BJ (cell line): ENCODE results near the gene ADH4. TPM values are rescaled to one million over a fixed set of nuclear protein-coding genes. Genes with fewer than 3 reads are reported as not detected.

Experiments
- CTCF ChIA-PET: fragments of 350-600 bp; formaldehyde crosslinking; extraction: SDS; loops from one replicate; lab custom pipeline; 2021; ENCODE audit warnings: antibody characterized with exemption, inconsistent platforms; lab: Yijun Ruan, JAX
- POLR2A ChIA-PET: fragments of 300-600 bp; sonication (Branson Sonifier 250); formaldehyde crosslinking; extraction: SDS; loops from one replicate; lab custom pipeline; 2021; ENCODE audit warnings: antibody characterized with exemption; lab: Charles Lee
- DNase-seq: peaks from one replicate; pipeline ENCODE4 v3.0.0-alpha.2; 2011; ENCODE audit warnings: low read depth
- H3K27me3 ChIP-seq: 2 replicates; pipeline ENCODE4 v1.6.0; 2011; ENCODE audit warnings: low read length; ENCODE audit not compliant: control insufficient read depth, insufficient read depth
- H3K36me3 ChIP-seq: 2 replicates; pipeline ENCODE4 v1.5.1; 2011; ENCODE audit warnings: low read length; ENCODE audit not compliant: control insufficient read depth, insufficient read depth
- H3K4me3 ChIP-seq: 2 replicates; pipeline ENCODE4 v1.5.1; 2011; ENCODE audit warnings: low read depth, mild to moderate bottlenecking, control low read depth, low read length
- polyA plus RNA-seq: library from polyadenylated mRNA; depleted of rRNA; stranded (reverse); fragments of >200 nt; gene quantifications from 2 replicates; pipeline ENCODE4 v1.2.3, GENCODE V29; 2011; rRNA removed
- TF ChIP-seq, protein P1 (sequence below): IDR thresholded peaks from 2 replicates; pipeline ENCODE4 v1.5.1; 2011; ENCODE audit warnings: low read depth, mild to moderate bottlenecking, control low read depth, inconsistent platforms, low read length, moderate library complexity; ENCODE audit not compliant: insufficient read depth

ADH4 gene
- polyA plus RNA-seq, 1 experiment, result not detected

DNA sequence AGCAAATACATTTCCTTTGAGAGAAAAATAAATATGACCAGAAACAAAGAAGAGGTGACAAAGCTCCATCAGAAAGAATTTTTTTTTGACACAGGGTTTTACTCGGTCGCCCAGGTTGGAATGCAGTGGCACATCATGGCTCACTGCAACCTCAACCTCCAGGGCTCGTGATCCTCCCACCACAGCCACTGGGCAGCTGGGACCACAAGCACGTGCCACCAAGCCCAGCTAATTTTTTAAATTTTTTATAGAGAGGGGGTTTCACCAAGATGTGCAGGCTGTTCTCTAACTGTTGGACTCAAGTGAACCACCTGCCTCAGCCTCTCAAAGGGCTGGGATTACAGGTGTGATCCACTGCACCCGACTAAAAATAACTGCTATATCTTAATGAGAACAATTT is 65.8 kb downstream of the ADH4 start:
- Histone ChIP-seq H3K36me3 (peaks cover 28% of the 10 kb centered on the region), H3K27me3 (no peaks in the 10 kb centered on the region), H3K4me3 (no peak overlapping the region)
- no peak for DNase-seq
- TF ChIP-seq, protein P1, sequence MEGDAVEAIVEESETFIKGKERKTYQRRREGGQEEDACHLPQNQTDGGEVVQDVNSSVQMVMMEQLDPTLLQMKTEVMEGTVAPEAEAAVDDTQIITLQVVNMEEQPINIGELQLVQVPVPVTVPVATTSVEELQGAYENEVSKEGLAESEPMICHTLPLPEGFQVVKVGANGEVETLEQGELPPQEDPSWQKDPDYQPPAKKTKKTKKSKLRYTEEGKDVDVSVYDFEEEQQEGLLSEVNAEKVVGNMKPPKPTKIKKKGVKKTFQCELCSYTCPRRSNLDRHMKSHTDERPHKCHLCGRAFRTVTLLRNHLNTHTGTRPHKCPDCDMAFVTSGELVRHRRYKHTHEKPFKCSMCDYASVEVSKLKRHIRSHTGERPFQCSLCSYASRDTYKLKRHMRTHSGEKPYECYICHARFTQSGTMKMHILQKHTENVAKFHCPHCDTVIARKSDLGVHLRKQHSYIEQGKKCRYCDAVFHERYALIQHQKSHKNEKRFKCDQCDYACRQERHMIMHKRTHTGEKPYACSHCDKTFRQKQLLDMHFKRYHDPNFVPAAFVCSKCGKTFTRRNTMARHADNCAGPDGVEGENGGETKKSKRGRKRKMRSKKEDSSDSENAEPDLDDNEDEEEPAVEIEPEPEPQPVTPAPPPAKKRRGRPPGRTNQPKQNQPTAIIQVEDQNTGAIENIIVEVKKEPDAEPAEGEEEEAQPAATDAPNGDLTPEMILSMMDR, result no peak
- ChIA-PET CTCF (interaction anchor here (1.0 to 1.8 kb wide), 2 partner anchors 14 to 22 kb away, joined by 3 to 6 read pairs; no protein-coding TSS in a partner anchor), POLR2A (no interaction called here)

DNA sequence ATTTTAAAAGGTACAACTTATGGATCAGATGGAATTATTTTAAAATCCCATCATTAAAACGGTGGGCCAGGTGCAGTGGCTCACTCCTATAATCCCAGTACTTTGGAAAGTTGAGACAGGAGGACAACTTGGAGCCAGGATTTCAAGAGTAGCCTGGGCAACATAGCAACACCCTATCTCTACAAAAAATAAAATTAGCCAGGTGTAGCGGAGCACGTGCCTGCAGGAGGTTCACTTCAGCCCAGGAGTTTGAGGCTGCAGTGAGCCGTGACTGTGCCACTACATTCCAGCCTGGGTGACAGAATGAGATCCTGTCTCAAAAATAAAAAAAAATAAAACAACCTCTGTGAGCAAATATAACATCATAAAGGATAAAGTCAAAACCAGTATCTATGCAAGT is 66.9 kb downstream of the ADH4 start:
- TF ChIP-seq, protein P1, result no peak
- Histone ChIP-seq H3K36me3 (peaks cover 24% of the 10 kb centered on the region), H3K27me3 (no peaks in the 10 kb centered on the region), H3K4me3 (no peak overlapping the region)
- ChIA-PET CTCF (interaction anchor here (1.0 kb wide), 1 partner anchor 20 kb away, joined by 3 read pairs; no protein-coding TSS in a partner anchor), POLR2A (no interaction called here)
- no peak for DNase-seq

DNA sequence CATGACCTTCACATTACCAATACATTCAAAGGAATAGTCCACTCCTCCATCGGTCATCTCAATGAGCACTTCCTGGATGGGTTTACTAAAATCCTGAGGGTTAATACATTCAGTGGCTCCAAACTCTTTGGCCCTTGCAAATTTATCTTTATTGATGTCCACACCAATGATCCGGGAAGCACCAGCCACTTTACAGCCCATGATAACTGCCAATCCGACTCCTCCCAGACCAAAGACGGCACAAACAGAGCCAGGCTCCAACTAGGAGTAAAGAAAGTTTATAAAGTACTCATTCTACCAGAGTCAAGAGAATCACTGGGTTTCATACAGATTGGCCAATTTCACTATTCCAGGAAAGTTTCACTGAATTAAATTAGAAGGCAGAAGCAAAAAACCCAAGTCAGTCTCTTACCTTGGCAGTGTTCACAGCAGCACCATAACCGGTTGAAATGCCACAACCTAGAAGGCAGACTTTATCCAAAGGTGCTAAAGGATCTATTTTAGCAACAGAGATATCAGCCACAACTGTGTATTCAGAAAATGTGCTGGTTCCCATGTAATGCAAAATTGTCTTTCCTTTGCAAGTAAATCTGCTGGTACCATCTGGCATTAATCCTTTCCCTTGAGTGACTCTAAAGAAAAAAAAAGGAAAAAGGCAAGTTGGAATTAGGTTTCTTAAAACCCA is 67.7 kb downstream of the ADH4 start:
- ChIA-PET POLR2A (no interaction called here), CTCF (interaction anchor here (1.2 kb wide), 1 partner anchor 20 kb away, joined by 3 read pairs; no protein-coding TSS in a partner anchor)
- H3K36me3 ChIP-seq, result peaks cover 27% of the 10 kb centered on the region
- TF ChIP-seq, protein P1, result no peak
- no peak overlapping the region for H3K4me3 ChIP-seq
- DNase-seq, result no peak
- no peaks in the 10 kb centered on the region for H3K27me3 ChIP-seq

DNA sequence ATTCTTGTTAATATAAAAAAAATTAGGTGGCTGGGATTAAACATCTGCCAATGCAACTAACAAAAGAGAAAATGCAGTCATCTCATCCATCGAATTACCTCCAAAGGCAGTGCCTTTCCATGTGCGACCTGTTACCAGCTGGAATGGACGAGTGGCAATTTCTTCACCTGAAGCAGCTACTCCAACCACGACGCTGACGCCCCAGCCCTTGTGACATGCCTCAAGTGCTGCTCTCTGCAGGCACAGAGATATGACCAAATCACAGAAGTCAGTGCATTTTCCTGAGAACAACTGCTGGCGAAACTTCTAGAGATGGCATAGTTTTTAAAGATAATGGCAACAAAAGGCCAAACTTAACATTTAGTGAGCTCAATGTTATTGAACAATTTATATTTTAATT is 69.3 kb downstream of the ADH4 start:
- TF ChIP-seq, protein P1, result no peak
- CTCF ChIA-PET, result interaction anchor here (0.6 to 1.2 kb wide), 2 partner anchors 80 to 924 kb away, joined by 3 to 5 read pairs; partner anchors contain the start of gene METAP1
- no peak for DNase-seq
- POLR2A ChIA-PET, result no interaction called here
- Histone ChIP-seq H3K36me3 (peaks cover 23% of the 10 kb centered on the region), H3K4me3 (no peak overlapping the region), H3K27me3 (no peaks in the 10 kb centered on the region)

Other genes starting within 250 kb of the ADH4 start
- gene EIF4E, start 215.2 kb downstream of the ADH4 start, polyA plus RNA-seq, result 24.6 and 79.1 TPM in 2 replicates
- gene METAP1, start 148.6 kb downstream of the ADH4 start, polyA plus RNA-seq, result 50.2 and 54.1 TPM in 2 replicates
- 205 and 283 TPM in 2 replicates for gene ADH5, start 55.5 kb downstream of the ADH4 start, polyA plus RNA-seq
- 0.02 and 0.05 TPM in 2 replicates for gene ADH6, start 74.9 kb upstream of the ADH4 start, polyA plus RNA-seq
- not detected in 2 replicates for gene ADH1A, start 146.7 kb upstream of the ADH4 start, polyA plus RNA-seq
- gene ADH1B, start 177.1 kb upstream of the ADH4 start, polyA plus RNA-seq, result 0.04 TPM in 2 replicates
- 0.13 and 0.28 TPM in 2 replicates for gene ADH1C, start 208.4 kb upstream of the ADH4 start, polyA plus RNA-seq